ENCODE measurements around the gene CCHCR1.

DNA sequence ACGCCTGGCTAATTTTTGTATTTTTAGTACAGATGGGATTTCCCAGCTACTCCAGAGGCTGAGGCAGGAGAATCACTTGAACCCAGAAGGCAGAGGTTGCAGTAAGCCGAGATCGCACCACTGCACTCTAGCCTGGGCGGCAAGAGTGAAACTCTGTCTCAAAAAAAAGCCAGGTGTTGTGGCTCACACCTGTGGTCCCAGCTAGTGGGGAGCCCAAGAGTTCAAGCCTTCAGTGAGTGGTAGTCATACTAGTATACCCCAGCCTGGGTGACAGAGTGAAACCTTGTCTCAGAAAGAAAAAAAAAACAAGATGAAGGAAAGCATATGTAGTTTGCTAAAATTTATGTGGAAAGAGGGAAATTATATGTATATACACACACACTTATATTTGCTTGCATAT is 32.9 kb upstream of the CCHCR1 start:
- TF ChIP-seq, protein P1, sequence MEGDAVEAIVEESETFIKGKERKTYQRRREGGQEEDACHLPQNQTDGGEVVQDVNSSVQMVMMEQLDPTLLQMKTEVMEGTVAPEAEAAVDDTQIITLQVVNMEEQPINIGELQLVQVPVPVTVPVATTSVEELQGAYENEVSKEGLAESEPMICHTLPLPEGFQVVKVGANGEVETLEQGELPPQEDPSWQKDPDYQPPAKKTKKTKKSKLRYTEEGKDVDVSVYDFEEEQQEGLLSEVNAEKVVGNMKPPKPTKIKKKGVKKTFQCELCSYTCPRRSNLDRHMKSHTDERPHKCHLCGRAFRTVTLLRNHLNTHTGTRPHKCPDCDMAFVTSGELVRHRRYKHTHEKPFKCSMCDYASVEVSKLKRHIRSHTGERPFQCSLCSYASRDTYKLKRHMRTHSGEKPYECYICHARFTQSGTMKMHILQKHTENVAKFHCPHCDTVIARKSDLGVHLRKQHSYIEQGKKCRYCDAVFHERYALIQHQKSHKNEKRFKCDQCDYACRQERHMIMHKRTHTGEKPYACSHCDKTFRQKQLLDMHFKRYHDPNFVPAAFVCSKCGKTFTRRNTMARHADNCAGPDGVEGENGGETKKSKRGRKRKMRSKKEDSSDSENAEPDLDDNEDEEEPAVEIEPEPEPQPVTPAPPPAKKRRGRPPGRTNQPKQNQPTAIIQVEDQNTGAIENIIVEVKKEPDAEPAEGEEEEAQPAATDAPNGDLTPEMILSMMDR (conservative IDR thresholded peaks at IDR 0.05; ENCODE audit: low read depth in 2 of 2) = no peak
- TF ChIP-seq EZH2phosphoT487 (IDR thresholded peaks at IDR 0.05; ENCODE audit: unreplicated experiment) (no peak), POLR2AphosphoS5 (IDR thresholded peaks at IDR 0.05; ENCODE audit: low read depth) (no peak), NANOG (IDR thresholded peaks at IDR 0.05; ENCODE audit: borderline replicate concordance) (no peak)
- TF ChIP-seq, protein P2, sequence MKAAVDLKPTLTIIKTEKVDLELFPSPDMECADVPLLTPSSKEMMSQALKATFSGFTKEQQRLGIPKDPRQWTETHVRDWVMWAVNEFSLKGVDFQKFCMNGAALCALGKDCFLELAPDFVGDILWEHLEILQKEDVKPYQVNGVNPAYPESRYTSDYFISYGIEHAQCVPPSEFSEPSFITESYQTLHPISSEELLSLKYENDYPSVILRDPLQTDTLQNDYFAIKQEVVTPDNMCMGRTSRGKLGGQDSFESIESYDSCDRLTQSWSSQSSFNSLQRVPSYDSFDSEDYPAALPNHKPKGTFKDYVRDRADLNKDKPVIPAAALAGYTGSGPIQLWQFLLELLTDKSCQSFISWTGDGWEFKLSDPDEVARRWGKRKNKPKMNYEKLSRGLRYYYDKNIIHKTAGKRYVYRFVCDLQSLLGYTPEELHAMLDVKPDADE (IDR thresholded peaks at IDR 0.05) = no peak
